Neural progenitor cell (in vitro differentiated cells): ENCODE data around the gene TTC31. TPM values are rescaled to one million over a fixed set of nuclear protein-coding genes. Genes with fewer than 3 reads are reported as not detected.
A peak's percentile ranks its signal among the peaks of the same experiment; 100 is the strongest.

Source experiments
- DNase-seq: peaks from one replicate; pipeline ENCODE4 v3.0.0-alpha.2; 2016; ENCODE audit warnings: low spot score
- H2AFZ ChIP-seq: fragments of 200-600 bp; sonication (generic); replicated peaks from 2 replicates; pipeline ENCODE4 v1.6.1; 2016; ENCODE audit warnings: antibody characterized with exemption
- H3F3A ChIP-seq: fragments of 200-600 bp; sonication (generic); 2 replicates; pipeline ENCODE4 v1.6.1; 2016; ENCODE audit warnings: antibody characterized with exemption, low read depth
- H3K27ac ChIP-seq: fragments of 200-600 bp; sonication (generic); 2 replicates; pipeline ENCODE4 v1.5.1; 2016; ENCODE audit warnings: mild to moderate bottlenecking
- H3K27me3 ChIP-seq: fragments of 200-600 bp; sonication (generic); 2 replicates; pipeline ENCODE4 v1.6.1; 2016; ENCODE audit warnings: mild to moderate bottlenecking, moderate library complexity
- H3K36me3 ChIP-seq: fragments of 200-600 bp; sonication (generic); 2 replicates; pipeline ENCODE4 v1.5.1; 2016
- H3K4me1 ChIP-seq: fragments of 200-600 bp; sonication (generic); 2 replicates; pipeline ENCODE4 v1.6.1; 2016; ENCODE audit warnings: mixed run types
- H3K4me2 ChIP-seq: fragments of 200-600 bp; sonication (generic); 2 replicates; pipeline ENCODE4 v1.6.1; 2016
- H3K4me3 ChIP-seq: fragments of 200-600 bp; sonication (generic); 2 replicates; pipeline ENCODE4 v1.5.1; 2016
- H3K79me2 ChIP-seq: fragments of 200-600 bp; sonication (generic); 2 replicates; pipeline ENCODE4 v1.6.1; 2016; ENCODE audit warnings: low read depth
- H3K9ac ChIP-seq: fragments of 200-600 bp; sonication (generic); 2 replicates; pipeline ENCODE4 v1.6.1; 2016
- H3K9me3 ChIP-seq: fragments of 200-600 bp; sonication (generic); 2 replicates; pipeline ENCODE4 v1.5.1; 2016; ENCODE audit warnings: low read depth
- H4K20me1 ChIP-seq: fragments of 200-600 bp; sonication (generic); 2 replicates; pipeline ENCODE4 v1.6.1; 2016; ENCODE audit warnings: low read depth
- H3K27ac Mint-ChIP-seq: 3 replicates; pipeline ENCODE4 v1.8.0; 2021; ENCODE audit warnings: mixed read lengths
- H3K27me3 Mint-ChIP-seq: 2 replicates; pipeline ENCODE4 v1.8.0; 2022; ENCODE audit warnings: low read depth, mild to moderate bottlenecking, inconsistent platforms, moderate library complexity, mixed read lengths; ENCODE audit not compliant: insufficient read depth
- H3K36me3 Mint-ChIP-seq: 3 replicates; pipeline ENCODE4 v1.8.0; 2021; ENCODE audit warnings: mixed read lengths
- H3K4me1 Mint-ChIP-seq: 3 replicates; pipeline ENCODE4 v1.8.0; 2021; ENCODE audit warnings: mixed read lengths
- H3K4me3 Mint-ChIP-seq: 3 replicates; pipeline ENCODE4 v1.8.0; 2021; ENCODE audit warnings: mild to moderate bottlenecking, moderate library complexity, mixed read lengths
- H3K9me3 Mint-ChIP-seq: 3 replicates; pipeline ENCODE4 v1.8.0; 2020; ENCODE audit warnings: mixed read lengths
- EZH2 ChIP-seq: fragments of 200-600 bp; sonication (generic); IDR thresholded peaks from 2 replicates; pipeline ENCODE4 v1.6.1; 2017; ENCODE audit warnings: antibody characterized with exemption, mild to moderate bottlenecking, moderate library complexity
- EZH2phosphoT487 ChIP-seq: fragments of 200-600 bp; sonication (generic); IDR thresholded peaks from 2 replicates; pipeline ENCODE4 v1.6.1; 2017; ENCODE audit warnings: antibody characterized with exemption
- total RNA-seq: library from RNA; depleted of rRNA; stranded (reverse); fragments of >200 nt; gene quantifications from 2 replicates; pipeline ENCODE4 v1.2.3, GENCODE V29; 2015; ENCODE audit warnings: low replicate concordance
- TF ChIP-seq, protein P1 (sequence below): fragments of 200-600 bp; sonication (generic); IDR thresholded peaks from 2 replicates; pipeline ENCODE4 v1.5.1; 2017; ENCODE audit warnings: antibody characterized with exemption, mild to moderate bottlenecking

The TTC31 gene
- total RNA-seq, 1 donor from 2014 or later = 22.6 TPM

GRCh38 chr2:74493546-74493945, 10.7 kb downstream of the TTC31 start:
- H3K27me3 Mint-ChIP-seq = peaks cover 27% of the 10 kb centered on the region
- no peaks in the 10 kb centered on the region for H3K9me3 ChIP-seq
- no peak for DNase-seq
- no peak overlapping the region for H3K27ac ChIP-seq
- H3K36me3 Mint-ChIP-seq = peaks cover 21% of the 10 kb centered on the region
- no peaks in the 10 kb centered on the region for H3K9me3 Mint-ChIP-seq
- peaks cover 8% of the 10 kb centered on the region for H3K4me1 Mint-ChIP-seq
- H3K36me3 ChIP-seq = no peaks in the 10 kb centered on the region
- TF ChIP-seq EZH2 (no peak), EZH2phosphoT487 (no peak)
- TF ChIP-seq, protein P1, sequence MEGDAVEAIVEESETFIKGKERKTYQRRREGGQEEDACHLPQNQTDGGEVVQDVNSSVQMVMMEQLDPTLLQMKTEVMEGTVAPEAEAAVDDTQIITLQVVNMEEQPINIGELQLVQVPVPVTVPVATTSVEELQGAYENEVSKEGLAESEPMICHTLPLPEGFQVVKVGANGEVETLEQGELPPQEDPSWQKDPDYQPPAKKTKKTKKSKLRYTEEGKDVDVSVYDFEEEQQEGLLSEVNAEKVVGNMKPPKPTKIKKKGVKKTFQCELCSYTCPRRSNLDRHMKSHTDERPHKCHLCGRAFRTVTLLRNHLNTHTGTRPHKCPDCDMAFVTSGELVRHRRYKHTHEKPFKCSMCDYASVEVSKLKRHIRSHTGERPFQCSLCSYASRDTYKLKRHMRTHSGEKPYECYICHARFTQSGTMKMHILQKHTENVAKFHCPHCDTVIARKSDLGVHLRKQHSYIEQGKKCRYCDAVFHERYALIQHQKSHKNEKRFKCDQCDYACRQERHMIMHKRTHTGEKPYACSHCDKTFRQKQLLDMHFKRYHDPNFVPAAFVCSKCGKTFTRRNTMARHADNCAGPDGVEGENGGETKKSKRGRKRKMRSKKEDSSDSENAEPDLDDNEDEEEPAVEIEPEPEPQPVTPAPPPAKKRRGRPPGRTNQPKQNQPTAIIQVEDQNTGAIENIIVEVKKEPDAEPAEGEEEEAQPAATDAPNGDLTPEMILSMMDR = no peak
- H3K9ac ChIP-seq = no peak overlapping the region
- H3K4me3 Mint-ChIP-seq = no peak overlapping the region
- H3K27me3 ChIP-seq = peaks cover 45% of the 10 kb centered on the region
- no peak overlapping the region for H2AFZ ChIP-seq
- peaks cover 7% of the 10 kb centered on the region for H4K20me1 ChIP-seq
- no peak overlapping the region for H3K27ac Mint-ChIP-seq
- no peaks in the 10 kb centered on the region for H3K79me2 ChIP-seq
- no peak overlapping the region for H3K4me3 ChIP-seq
- H3K4me2 ChIP-seq = no peak overlapping the region
- H3F3A ChIP-seq = peaks cover 14% of the 10 kb centered on the region
- H3K4me1 ChIP-seq = peaks cover 7% of the 10 kb centered on the region

GRCh38 chr2:74495440-74495839, 12.6 kb downstream of the TTC31 start:
- Histone ChIP-seq H3K79me2 (no peaks in the 10 kb centered on the region), H3K9me3 (no peaks in the 10 kb centered on the region), H3K4me1 (peaks cover 19% of the 10 kb centered on the region), H4K20me1 (peaks cover 22% of the 10 kb centered on the region), H3K36me3 (no peaks in the 10 kb centered on the region), H3K9ac (no peak overlapping the region), H3K4me3 (no peak overlapping the region), H2AFZ (no peak overlapping the region), H3K27me3 (peaks cover 64% of the 10 kb centered on the region), H3K27ac (no peak overlapping the region), H3F3A (peaks cover 31% of the 10 kb centered on the region), H3K4me2 (no peak overlapping the region)
- no peak overlapping the region for H3K4me3 Mint-ChIP-seq
- peaks cover 18% of the 10 kb centered on the region for H3K4me1 Mint-ChIP-seq
- TF ChIP-seq, protein P1 = no peak
- no peak for TF ChIP-seq EZH2phosphoT487
- no peak for TF ChIP-seq EZH2
- H3K27ac Mint-ChIP-seq = no peak overlapping the region
- no peaks in the 10 kb centered on the region for H3K9me3 Mint-ChIP-seq
- no peak for DNase-seq
- H3K27me3 Mint-ChIP-seq = peaks cover 45% of the 10 kb centered on the region
- peaks cover 16% of the 10 kb centered on the region for H3K36me3 Mint-ChIP-seq

- peak overlapping the region; percentile 81 for H3K4me3 Mint-ChIP-seq
- no peak overlapping the region for H2AFZ ChIP-seq
- H3K36me3 ChIP-seq = no peaks in the 10 kb centered on the region
- H3K4me1 Mint-ChIP-seq = peaks cover 26% of the 10 kb centered on the region
- no peak for DNase-seq
- peaks cover 27% of the 10 kb centered on the region for H3K4me1 ChIP-seq
- peaks cover 2% of the 10 kb centered on the region for H3K9me3 Mint-ChIP-seq
- H3K27me3 ChIP-seq = peaks cover 82% of the 10 kb centered on the region
- H3K27ac Mint-ChIP-seq = no peak overlapping the region
- H3K27ac ChIP-seq = no peak overlapping the region
- peaks cover 41% of the 10 kb centered on the region for H3F3A ChIP-seq
- no peaks in the 10 kb centered on the region for H3K9me3 ChIP-seq
- H3K4me3 ChIP-seq = peak overlapping the region; percentile 48
- H3K4me2 ChIP-seq = peak overlapping the region; percentile 91
- H3K79me2 ChIP-seq = no peaks in the 10 kb centered on the region
- TF ChIP-seq, protein P1 = no peak
- no peak for TF ChIP-seq EZH2
- no peak for TF ChIP-seq EZH2phosphoT487
- peaks cover 6% of the 10 kb centered on the region for H3K36me3 Mint-ChIP-seq
- peaks cover 35% of the 10 kb centered on the region for H4K20me1 ChIP-seq
- no peak overlapping the region for H3K9ac ChIP-seq
- peaks cover 62% of the 10 kb centered on the region for H3K27me3 Mint-ChIP-seq
These were observed 14.3 kb downstream of the TTC31 start for GRCh38 chr2:74496997-74497776.
